ENCODE results near the gene CYLD. TPM values are rescaled to one million over a fixed set of nuclear protein-coding genes. Genes with fewer than 3 reads are reported as not detected.
A peak's percentile ranks its signal among the peaks of the same experiment; 100 is the strongest.

CYLD gene
- total and polyA plus RNA-seq, 2 of the 4 experiments (the other 2 are of a cell fraction), result 16.2 to 37.3 TPM

DNA sequence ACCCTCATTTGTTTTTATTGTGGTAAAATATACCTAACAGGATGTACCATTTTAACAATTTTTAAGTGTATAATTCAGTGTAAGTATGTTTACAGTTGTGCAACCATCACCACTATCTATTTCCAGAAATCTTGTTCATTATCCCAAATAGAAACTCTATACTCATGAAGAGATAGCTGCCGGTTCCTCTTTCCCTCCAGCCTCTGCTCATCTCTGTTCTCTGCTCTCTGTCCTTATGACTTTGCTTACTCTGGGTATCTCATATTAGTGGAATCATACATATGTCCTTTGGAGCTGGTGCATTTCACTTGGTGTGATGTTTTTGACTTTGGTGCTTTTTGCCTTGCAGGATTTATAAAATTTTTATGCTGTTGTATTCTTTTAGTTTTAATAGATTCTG lies 19.4 kb downstream of the CYLD start:
- H4K91ac ChIP-seq (ENCODE audit: insufficient read depth, low read depth, low read length), result no peak overlapping the region
- no peak overlapping the region for H3K4me2 ChIP-seq (ENCODE audit: low read depth, low read length)
- H4K5ac ChIP-seq (ENCODE audit: low read depth, low read length), result no peak overlapping the region
- WGBS, 2 experiments (ENCODE audit: extremely low coverage in 2 of 2, insufficient read length in 1 of 2), result no CpG with 5 or more reads among the region's 1 CpG
- DNase-seq (no peak), ATAC-seq (ENCODE audit: low read depth) (peak; percentile 17; the same call in 1 of the 2 replicates)
- H3K9me3 ChIP-seq (ENCODE audit: control insufficient read depth, insufficient read depth, low read length), result peaks cover 4% of the 10 kb centered on the region; the same call in 1 of the 2 replicates
- ChIA-PET POLR2A (ENCODE audit: unreplicated experiment) (no interaction called here), CTCF (no interaction called here)
- no peak overlapping the region for H3K14ac ChIP-seq (replicated peaks; ENCODE audit: low read depth, low read length)
- no peak overlapping the region for H2BK20ac ChIP-seq (ENCODE audit: low read depth, low read length)
- no peak overlapping the region for H3K9ac ChIP-seq (ENCODE audit: low read depth, low read length)
- H3K18ac ChIP-seq (ENCODE audit: low read depth, low read length), result no peak overlapping the region
- no peaks in the 10 kb centered on the region for H3K27me3 ChIP-seq (ENCODE audit: control insufficient read depth, insufficient read depth, low read length)
- H3K23ac ChIP-seq (ENCODE audit: low read depth, low read length), result no peak overlapping the region
- H2AK5ac ChIP-seq (ENCODE audit: low read depth, low read length), result no peak overlapping the region
- H2BK120ac ChIP-seq (ENCODE audit: low read depth, low read length), result no peak overlapping the region
- H3K4me1 ChIP-seq (ENCODE audit: control insufficient read depth, insufficient read depth, low read length), result no peaks in the 10 kb centered on the region
- no peak overlapping the region for H2AFZ ChIP-seq (replicated peaks; ENCODE audit: low read length, poor library complexity)
- TF ChIP-seq RFX5 (IDR thresholded peaks at IDR 0.05; ENCODE audit: low read depth, low read length), result no peak
- H3K4me3 ChIP-seq (ENCODE audit: insufficient read depth, low read depth, low read length), result no peak overlapping the region
- no peak overlapping the region for H2AK9ac ChIP-seq (replicated peaks; ENCODE audit: low read depth, low read length, poor library complexity)
- H3K9me1 ChIP-seq (ENCODE audit: insufficient read depth, low read length), result no peaks in the 10 kb centered on the region
- dilution Hi-C loops (cut with HindIII; ENCODE audit: low sequenced_read_pairs, unreplicated experiment) (no loop called here), intact Hi-C loops (cut with micrococcal nuclease) (no loop called here), in situ Hi-C loops (cut with MboI; ENCODE audit: low sequenced_read_pairs) (no loop called here)
- H3K79me1 ChIP-seq (ENCODE audit: low read depth in 1 of 2, low read length in 2 of 2), result peaks cover 9 to 10% of the 10 kb centered on the region in 2 experiments; a peak in 3 of 4 replicates
- H4K20me1 ChIP-seq (ENCODE audit: insufficient read depth, low read length), result no peaks in the 10 kb centered on the region
- no peak overlapping the region for H2BK5ac ChIP-seq (ENCODE audit: low read depth, low read length, poor library complexity, severe bottlenecking)
- H2BK15ac ChIP-seq (ENCODE audit: low read depth, low read length), result no peak overlapping the region
- peaks cover 3% of the 10 kb centered on the region; the same call in 1 of the 2 replicates for H3K36me3 ChIP-seq (ENCODE audit: control insufficient read depth, insufficient read depth, low read length)
- no peak overlapping the region for H3K56ac ChIP-seq (ENCODE audit: extremely low read depth, insufficient read depth, low read length)
- no TSS peak for BruUV-seq (replicated peaks)
- H3K27ac ChIP-seq (ENCODE audit: insufficient read depth, low read length), result no peak overlapping the region
- H4K8ac ChIP-seq (ENCODE audit: low read depth in 2 of 2, low read length in 2 of 2), result no peak overlapping the region
- H3K4ac ChIP-seq (ENCODE audit: low read depth, low read length), result no peak overlapping the region

All from IMR-90 (cell line).